NB4 (cell line): ENCODE measurements around the gene PTCH2.

Experiments used
- POLR2A ChIP-seq: IDR thresholded peaks from 2 replicates; pipeline ENCODE4 v1.6.1; 2011; ENCODE audit warnings: mild to moderate bottlenecking; ENCODE audit not compliant: insufficient read length; ENCODE audit errors: extremely low read depth
- TF ChIP-seq, protein P1 (sequence below): IDR thresholded peaks from one replicate; pipeline ENCODE4 v1.5.1; 2012; ENCODE audit warnings: low read depth, low read length
- TF ChIP-seq, protein P2 (sequence below): IDR thresholded peaks from 2 replicates; pipeline ENCODE4 v1.6.1; 2011; ENCODE audit warnings: low read depth, low read length

DNA sequence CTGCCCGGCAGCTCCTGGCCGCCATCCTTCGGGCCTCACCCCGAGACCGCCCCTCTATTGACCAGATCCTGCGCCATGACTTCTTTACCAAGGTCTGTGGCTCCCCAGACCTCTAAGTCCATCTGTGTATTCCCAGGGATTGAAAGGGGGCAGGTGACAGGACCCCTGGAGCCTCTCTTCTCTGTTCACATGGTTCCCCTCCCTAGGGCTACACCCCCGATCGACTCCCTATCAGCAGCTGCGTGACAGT, 40.1 kb downstream of the PTCH2 start:
- TF ChIP-seq, protein P1, sequence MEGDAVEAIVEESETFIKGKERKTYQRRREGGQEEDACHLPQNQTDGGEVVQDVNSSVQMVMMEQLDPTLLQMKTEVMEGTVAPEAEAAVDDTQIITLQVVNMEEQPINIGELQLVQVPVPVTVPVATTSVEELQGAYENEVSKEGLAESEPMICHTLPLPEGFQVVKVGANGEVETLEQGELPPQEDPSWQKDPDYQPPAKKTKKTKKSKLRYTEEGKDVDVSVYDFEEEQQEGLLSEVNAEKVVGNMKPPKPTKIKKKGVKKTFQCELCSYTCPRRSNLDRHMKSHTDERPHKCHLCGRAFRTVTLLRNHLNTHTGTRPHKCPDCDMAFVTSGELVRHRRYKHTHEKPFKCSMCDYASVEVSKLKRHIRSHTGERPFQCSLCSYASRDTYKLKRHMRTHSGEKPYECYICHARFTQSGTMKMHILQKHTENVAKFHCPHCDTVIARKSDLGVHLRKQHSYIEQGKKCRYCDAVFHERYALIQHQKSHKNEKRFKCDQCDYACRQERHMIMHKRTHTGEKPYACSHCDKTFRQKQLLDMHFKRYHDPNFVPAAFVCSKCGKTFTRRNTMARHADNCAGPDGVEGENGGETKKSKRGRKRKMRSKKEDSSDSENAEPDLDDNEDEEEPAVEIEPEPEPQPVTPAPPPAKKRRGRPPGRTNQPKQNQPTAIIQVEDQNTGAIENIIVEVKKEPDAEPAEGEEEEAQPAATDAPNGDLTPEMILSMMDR: no peak
- TF ChIP-seq, protein P2, sequence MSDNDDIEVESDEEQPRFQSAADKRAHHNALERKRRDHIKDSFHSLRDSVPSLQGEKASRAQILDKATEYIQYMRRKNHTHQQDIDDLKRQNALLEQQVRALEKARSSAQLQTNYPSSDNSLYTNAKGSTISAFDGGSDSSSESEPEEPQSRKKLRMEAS: no peak
- TF ChIP-seq POLR2A: no peak
